GM23338 (cell line): Measurements from ENCODE around the gene TMEM239. TPM values are rescaled to one million over a fixed set of nuclear protein-coding genes. Genes with fewer than 3 reads are reported as not detected.

Experiments used
- ATAC-seq: fragments of 200-7000 bp; cut with Tn5 transposase; 3 replicates; pipeline ENCODE4 v1.9.1; 2020
- DNase-seq: peaks from one replicate; pipeline ENCODE4 v3.0.0-alpha.2; 2015; ENCODE audit warnings: low spot score
- H2AFZ ChIP-seq: fragments of 200-600 bp; sonication (generic); 2 replicates; pipeline ENCODE4 v1.8.0; 2016; ENCODE audit warnings: antibody characterized with exemption, mild to moderate bottlenecking, moderate library complexity
- H3F3A ChIP-seq: fragments of 200-600 bp; sonication (generic); replicated peaks from 2 replicates; pipeline ENCODE4 v1.8.0; 2017; ENCODE audit warnings: antibody characterized with exemption, mixed run types, low read depth
- H3K27ac ChIP-seq: fragments of 200-600 bp; sonication (generic); 2 replicates; pipeline ENCODE4 v1.6.1; 2016; ENCODE audit warnings: low read depth
- H3K27me3 ChIP-seq: fragments of 200-600 bp; sonication (generic); 2 replicates; pipeline ENCODE4 v1.8.0; 2016; ENCODE audit warnings: mild to moderate bottlenecking, mixed run types, moderate library complexity; ENCODE audit not compliant: insufficient read depth
- H3K36me3 ChIP-seq: fragments of 200-600 bp; sonication (generic); 2 replicates; pipeline ENCODE4 v1.8.0; 2016; ENCODE audit warnings: mild to moderate bottlenecking; ENCODE audit not compliant: insufficient read depth
- H3K4me1 ChIP-seq: fragments of 200-600 bp; sonication (generic); 2 replicates; pipeline ENCODE4 v1.8.0; 2016; ENCODE audit warnings: mild to moderate bottlenecking, moderate library complexity; ENCODE audit not compliant: insufficient read depth
- H3K4me2 ChIP-seq: fragments of 200-600 bp; sonication (generic); 2 replicates; pipeline ENCODE4 v1.7.1; 2017; ENCODE audit warnings: mixed run types
- H3K4me3 ChIP-seq: fragments of 200-600 bp; sonication (generic); 2 replicates; pipeline ENCODE4 v1.6.1; 2016; ENCODE audit warnings: mixed run types
- H3K79me2 ChIP-seq: fragments of 200-600 bp; sonication (generic); replicated peaks from 2 replicates; pipeline ENCODE4 v1.8.0; 2017; ENCODE audit warnings: mild to moderate bottlenecking; ENCODE audit not compliant: insufficient read depth
- H3K9me2 ChIP-seq: fragments of 200-600 bp; sonication (generic); 2 replicates; pipeline ENCODE4 v1.8.0; 2017; ENCODE audit not compliant: insufficient read depth
- H4K20me1 ChIP-seq: fragments of 200-600 bp; sonication (generic); replicated peaks from 2 replicates; pipeline ENCODE4 v1.8.0; 2017; ENCODE audit warnings: mild to moderate bottlenecking; ENCODE audit not compliant: insufficient read depth
- H3K27ac Mint-ChIP-seq: 2 replicates; pipeline ENCODE4 v1.8.0; 2020; ENCODE audit warnings: inconsistent platforms, mild to moderate bottlenecking, moderate library complexity, mixed read lengths
- H3K27me3 Mint-ChIP-seq: 3 replicates; pipeline ENCODE4 v1.8.0; 2022; ENCODE audit warnings: low read depth, mild to moderate bottlenecking, moderate library complexity, mixed read lengths, inconsistent platforms; ENCODE audit not compliant: insufficient read depth, poor library complexity
- H3K36me3 Mint-ChIP-seq: 3 replicates; pipeline ENCODE4 v1.8.0; 2021; ENCODE audit warnings: low read depth, mild to moderate bottlenecking, inconsistent platforms, moderate library complexity, mixed read lengths
- H3K4me1 Mint-ChIP-seq: 3 replicates; pipeline ENCODE4 v1.8.0; 2020; ENCODE audit warnings: mild to moderate bottlenecking, inconsistent platforms, mixed read lengths
- H3K4me3 Mint-ChIP-seq: 3 replicates; pipeline ENCODE4 v1.8.0; 2021; ENCODE audit warnings: moderate library complexity, mild to moderate bottlenecking, inconsistent platforms, mixed read lengths
- H3K9me3 Mint-ChIP-seq: 3 replicates; pipeline ENCODE4 v1.8.0; 2020; ENCODE audit warnings: moderate library complexity, mild to moderate bottlenecking, inconsistent platforms, mixed read lengths
- CREB1 ChIP-seq: fragments of 250-450 bp; sonication (Bioruptor Pico); IDR thresholded peaks from 2 replicates; pipeline ENCODE4 v1.5.0; 2020; ENCODE audit warnings: low read depth, mild to moderate bottlenecking, moderate library complexity
- CTCF ChIP-seq, 2 experiments: fragments of 200-600 bp in 1 of 2; sonication (generic) in 1 of 2; conservative IDR thresholded peaks; 2 replicates each; pipeline versions ENCODE4 v1.5.1 to v1.6.1; 2016 to 2017; ENCODE audit warnings: antibody characterized with exemption in 2 of 2, low read depth in 2 of 2, mild to moderate bottlenecking in 2 of 2, moderate library complexity in 1 of 2
- ETS1 ChIP-seq: IDR thresholded peaks from 2 replicates; pipeline ENCODE4 v1.6.1; 2016; ENCODE audit warnings: antibody characterized with exemption
- EZH2 ChIP-seq: fragments of 200-600 bp; sonication (generic); IDR thresholded peaks from one replicate; pipeline ENCODE4 v1.8.0; 2017; ENCODE audit warnings: antibody characterized with exemption, mild to moderate bottlenecking, low read depth; ENCODE audit not compliant: unreplicated experiment
- EZH2phosphoT487 ChIP-seq: fragments of 200-600 bp; sonication (generic); IDR thresholded peaks from one replicate; pipeline ENCODE4 v1.8.1; 2018; ENCODE audit warnings: antibody characterized with exemption; ENCODE audit not compliant: unreplicated experiment
- JUNB ChIP-seq: IDR thresholded peaks from one replicate; pipeline ENCODE4 v1.6.1; 2016; ENCODE audit warnings: antibody characterized with exemption; ENCODE audit not compliant: unreplicated experiment
- NANOG ChIP-seq: IDR thresholded peaks from 2 replicates; pipeline ENCODE4 v1.6.1; 2016; ENCODE audit warnings: antibody characterized with exemption, borderline replicate concordance
- POLR2AphosphoS5 ChIP-seq: IDR thresholded peaks from 2 replicates; pipeline ENCODE4 v1.6.1; 2016; ENCODE audit warnings: antibody characterized with exemption, low read depth
- REST ChIP-seq: IDR thresholded peaks from one replicate; pipeline ENCODE4 v1.6.1; 2018; ENCODE audit warnings: antibody characterized with exemption; ENCODE audit not compliant: unreplicated experiment
- STAT1 ChIP-seq: IDR thresholded peaks from one replicate; pipeline ENCODE4 v1.6.1; 2016; ENCODE audit warnings: antibody characterized with exemption; ENCODE audit not compliant: unreplicated experiment
- ZNF114 ChIP-seq: fragments of 250-450 bp; sonication (Bioruptor Pico); IDR thresholded peaks from 2 replicates; pipeline ENCODE4 v1.5.0; 2020; ENCODE audit warnings: mild to moderate bottlenecking, moderate library complexity
- ZNF331 ChIP-seq: fragments of 250-450 bp; sonication (Bioruptor Pico); IDR thresholded peaks from 2 replicates; pipeline ENCODE4 v1.5.0; 2020; ENCODE audit warnings: low read depth, mild to moderate bottlenecking, moderate library complexity
- polyA plus RNA-seq: library from polyadenylated mRNA; unstranded; fragments of >200 nt; fragmentation: Nextera tagmentation; extraction: Ambion mirVana; gene quantifications from 2 replicates; pipeline ENCODE4 v1.2.1, GENCODE V29; 2016
- total RNA-seq: library from RNA; depleted of rRNA; stranded (reverse); fragments of >200 nt; shearing (Covaris generic); gene quantifications from 2 replicates; pipeline ENCODE4 v1.2.3, GENCODE V29; 2014

Gene TMEM239
- total and polyA plus RNA-seq, 2 experiments from 2014 or later, result not detected

- TF ChIP-seq ZNF114 (CRISPR knock-in tag) (no peak), EZH2 (no peak), ETS1 (no peak), STAT1 (no peak), EZH2phosphoT487 (no peak), REST (no peak), POLR2AphosphoS5 (no peak), CREB1 (CRISPR knock-in tag) (no peak), NANOG (no peak)
These were observed 31.6 kb downstream of the TMEM239 start (continued) for GRCh38 chr20:2847802-2848201.

- Histone ChIP-seq H3K79me2 (no peaks in the 10 kb centered on the region), H3K27me3 (no peaks in the 10 kb centered on the region), H3K9me2 (no peaks in the 10 kb centered on the region), H3K4me1 (no peaks in the 10 kb centered on the region), H3F3A (no peaks in the 10 kb centered on the region), H3K36me3 (no peaks in the 10 kb centered on the region), H3K27ac (no peak overlapping the region), H4K20me1 (0 out of 2 replicates have a peak, but pooled peaks cover 3% of the 10 kb centered on the region), H3K4me2 (no peak overlapping the region), H2AFZ (no peak overlapping the region), H3K4me3 (no peak overlapping the region)
- ATAC-seq (no peak), DNase-seq (no peak)
- peaks cover 10% of the 10 kb centered on the region for H3K27me3 Mint-ChIP-seq
- H3K9me3 Mint-ChIP-seq, result no peaks in the 10 kb centered on the region
- H3K27ac Mint-ChIP-seq, result no peak overlapping the region
- no peak overlapping the region for H3K4me3 Mint-ChIP-seq
- peaks cover 3% of the 10 kb centered on the region; the same call in 1 of the 3 replicates for H3K4me1 Mint-ChIP-seq
- H3K36me3 Mint-ChIP-seq, result no peaks in the 10 kb centered on the region
- TF ChIP-seq ZNF114 (CRISPR knock-in tag) (no peak), EZH2phosphoT487 (no peak), ETS1 (no peak), REST (no peak), EZH2 (no peak), CTCF (conservative IDR thresholded peaks at IDR 0.05; ENCODE audit: low read depth in 2 of 2) (no peak), ZNF331 (CRISPR knock-in tag) (no peak), JUNB (no peak), STAT1 (no peak), POLR2AphosphoS5 (no peak), NANOG (no peak)
These were observed 33.4 kb downstream of the TMEM239 start for GRCh38 chr20:2849529-2849928.
